AG09309 (cell line): ENCODE results near the gene SLX9.
"Not testable (repeated sequence)": the region's sequence is repeated elsewhere in the genome, so short reads cannot be mapped to it uniquely, and the experiment has no call there.

Experiments used
- DNase-seq: peaks from one replicate; pipeline ENCODE4 v3.0.0-alpha.2; 2010; ENCODE audit warnings: low read depth
- H3K4me3 ChIP-seq: 2 replicates; pipeline ENCODE4 v1.5.1; 2011; ENCODE audit warnings: mild to moderate bottlenecking, low read depth, low read length, moderate library complexity; ENCODE audit not compliant: control insufficient read depth
- TF ChIP-seq, protein P1 (sequence below): IDR thresholded peaks from 2 replicates; pipeline ENCODE4 v1.5.1; 2011; ENCODE audit warnings: mild to moderate bottlenecking, low read depth, low read length, inconsistent platforms; ENCODE audit not compliant: insufficient read depth, control insufficient read depth; ENCODE audit errors: missing control alignments

Gene SLX9

DNA sequence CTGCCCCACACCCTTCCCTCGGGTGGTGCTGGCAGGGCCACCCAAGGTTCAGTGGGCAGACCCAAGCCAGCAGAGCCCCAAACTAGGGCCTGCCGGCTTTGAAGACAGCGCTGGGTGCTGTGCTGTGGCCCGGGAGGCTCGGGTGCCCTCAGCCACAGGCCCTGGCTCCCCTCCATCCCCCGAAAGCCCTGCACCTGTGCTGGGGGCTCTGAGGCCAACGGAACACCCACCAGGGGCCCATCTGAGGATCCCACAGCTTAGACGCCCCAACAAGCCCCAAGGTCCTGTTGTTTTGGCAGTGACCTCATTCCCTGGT is 27.7 kb upstream of the SLX9 start:
- H3K4me3 ChIP-seq: no peak overlapping the region
- TF ChIP-seq, protein P1, sequence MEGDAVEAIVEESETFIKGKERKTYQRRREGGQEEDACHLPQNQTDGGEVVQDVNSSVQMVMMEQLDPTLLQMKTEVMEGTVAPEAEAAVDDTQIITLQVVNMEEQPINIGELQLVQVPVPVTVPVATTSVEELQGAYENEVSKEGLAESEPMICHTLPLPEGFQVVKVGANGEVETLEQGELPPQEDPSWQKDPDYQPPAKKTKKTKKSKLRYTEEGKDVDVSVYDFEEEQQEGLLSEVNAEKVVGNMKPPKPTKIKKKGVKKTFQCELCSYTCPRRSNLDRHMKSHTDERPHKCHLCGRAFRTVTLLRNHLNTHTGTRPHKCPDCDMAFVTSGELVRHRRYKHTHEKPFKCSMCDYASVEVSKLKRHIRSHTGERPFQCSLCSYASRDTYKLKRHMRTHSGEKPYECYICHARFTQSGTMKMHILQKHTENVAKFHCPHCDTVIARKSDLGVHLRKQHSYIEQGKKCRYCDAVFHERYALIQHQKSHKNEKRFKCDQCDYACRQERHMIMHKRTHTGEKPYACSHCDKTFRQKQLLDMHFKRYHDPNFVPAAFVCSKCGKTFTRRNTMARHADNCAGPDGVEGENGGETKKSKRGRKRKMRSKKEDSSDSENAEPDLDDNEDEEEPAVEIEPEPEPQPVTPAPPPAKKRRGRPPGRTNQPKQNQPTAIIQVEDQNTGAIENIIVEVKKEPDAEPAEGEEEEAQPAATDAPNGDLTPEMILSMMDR: no peak
- no peak for DNase-seq

DNA sequence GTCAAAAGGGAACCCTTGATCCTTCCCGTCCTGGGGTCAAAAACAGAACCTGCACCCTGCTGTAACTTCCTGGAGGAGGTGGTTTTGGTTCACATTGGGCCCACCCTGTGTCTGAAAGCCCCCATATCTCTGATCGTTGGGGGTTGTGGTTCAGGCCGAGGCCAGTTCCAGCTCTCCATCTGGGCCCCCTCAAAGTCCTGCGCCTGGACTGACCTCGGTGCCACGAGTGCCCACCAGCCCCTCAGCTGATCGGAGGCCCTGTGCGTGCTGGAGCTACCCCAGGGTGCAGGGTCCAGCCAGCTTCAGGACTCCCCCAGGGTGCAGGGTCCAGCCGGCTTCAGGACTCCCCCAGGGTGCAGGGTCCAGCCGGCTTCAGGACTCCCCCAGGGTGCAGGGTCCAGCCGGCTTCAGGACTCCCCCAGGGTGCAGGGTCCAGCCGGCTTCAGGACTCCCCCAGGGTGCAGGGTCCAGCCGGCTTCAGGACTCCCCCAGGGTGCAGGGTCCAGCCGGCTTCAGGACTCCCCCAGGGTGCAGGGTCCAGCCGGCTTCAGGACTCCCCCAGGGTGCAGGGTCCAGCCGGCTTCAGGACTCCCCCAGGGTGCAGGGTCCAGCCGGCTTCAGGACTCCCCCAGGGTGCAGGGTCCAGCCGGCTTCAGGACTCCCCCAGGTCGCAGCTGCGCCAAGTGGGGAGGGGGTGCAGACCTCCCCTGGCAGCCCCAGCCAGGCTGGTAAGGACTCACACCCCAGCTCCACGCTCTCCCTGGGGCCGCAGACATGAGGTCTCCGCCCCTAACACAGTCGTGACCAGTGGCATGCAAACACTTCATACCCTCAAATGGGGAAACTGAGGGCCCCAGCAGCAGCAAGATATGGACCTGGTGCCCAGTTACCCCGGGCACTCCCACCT is 27.1 kb upstream of the SLX9 start:
- not testable (repeated sequence) for H3K4me3 ChIP-seq, DNase-seq

DNA sequence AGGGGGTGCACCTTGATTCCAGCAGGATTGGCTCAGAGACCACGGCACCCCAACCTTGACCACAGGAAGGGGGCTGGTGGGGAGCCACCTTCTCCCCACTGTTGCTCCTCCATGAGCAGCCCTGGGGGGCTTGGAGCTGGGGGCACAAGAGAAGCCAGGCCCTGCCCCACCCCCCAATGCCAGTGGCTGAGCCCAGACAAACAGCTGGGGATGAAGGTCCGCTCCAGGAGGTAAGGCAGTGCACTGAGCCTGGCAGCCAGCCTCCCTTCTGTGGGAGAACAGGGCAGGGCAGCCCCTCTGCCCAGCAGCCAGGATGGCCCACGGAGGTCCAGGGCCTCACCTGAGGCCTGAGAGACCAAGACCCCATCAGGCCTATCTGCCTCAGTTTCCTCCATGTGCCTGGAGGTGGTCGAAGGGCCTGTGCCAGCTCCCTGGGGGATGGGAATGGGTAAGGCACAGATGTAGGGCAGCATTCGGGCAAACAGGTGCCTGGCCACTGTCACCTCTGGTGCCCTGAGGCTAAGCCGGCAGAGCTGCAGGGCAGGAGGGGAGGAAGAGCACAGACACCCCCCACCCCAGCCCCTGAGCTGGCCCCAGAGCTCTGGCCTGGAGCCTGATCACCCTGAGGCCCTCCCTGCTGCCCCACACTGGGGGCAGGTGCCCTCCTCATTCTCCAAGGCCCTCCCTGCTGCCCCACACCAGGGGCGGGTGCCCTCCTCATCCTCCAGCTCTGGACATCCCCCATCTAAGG is 26.2 kb upstream of the SLX9 start:
- H3K4me3 ChIP-seq: no peak overlapping the region
- TF ChIP-seq, protein P1: no peak
- DNase-seq: no peak

DNA sequence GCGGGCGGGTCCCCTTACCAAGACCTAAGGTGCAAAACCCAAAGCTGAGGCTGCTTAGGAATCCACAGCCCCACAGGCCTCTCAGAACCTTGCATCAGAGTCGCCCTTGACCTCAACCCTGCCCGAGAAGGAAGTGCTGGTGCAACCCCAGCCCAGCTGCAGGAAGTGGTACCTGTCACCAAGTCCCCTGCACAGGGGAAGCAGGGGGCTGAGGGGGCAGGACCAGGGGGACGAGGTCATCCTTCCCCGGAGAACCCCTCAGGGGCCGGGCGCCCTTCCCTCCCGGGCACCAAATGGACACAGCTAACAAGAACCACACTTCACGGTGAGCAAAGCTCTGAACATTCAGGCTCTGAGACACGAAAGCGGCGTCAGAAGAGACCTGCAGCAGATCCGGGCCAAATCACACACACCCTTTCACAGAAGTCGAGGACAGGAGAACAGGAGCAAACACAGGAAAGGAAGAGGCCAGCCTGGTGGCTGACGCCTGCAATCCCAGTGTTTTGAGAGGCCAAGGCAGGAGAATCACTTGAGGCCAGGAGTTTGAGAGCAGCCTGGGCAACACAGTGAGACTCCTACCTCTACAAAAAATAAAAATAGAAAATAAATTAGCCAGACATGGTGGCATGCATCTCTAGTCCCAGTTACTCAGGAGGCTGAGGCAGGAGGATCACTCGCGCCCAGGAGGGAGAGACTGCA is 25.5 kb upstream of the SLX9 start:
- TF ChIP-seq, protein P1: no peak
- H3K4me3 ChIP-seq: no peak overlapping the region
- no peak for DNase-seq

DNA sequence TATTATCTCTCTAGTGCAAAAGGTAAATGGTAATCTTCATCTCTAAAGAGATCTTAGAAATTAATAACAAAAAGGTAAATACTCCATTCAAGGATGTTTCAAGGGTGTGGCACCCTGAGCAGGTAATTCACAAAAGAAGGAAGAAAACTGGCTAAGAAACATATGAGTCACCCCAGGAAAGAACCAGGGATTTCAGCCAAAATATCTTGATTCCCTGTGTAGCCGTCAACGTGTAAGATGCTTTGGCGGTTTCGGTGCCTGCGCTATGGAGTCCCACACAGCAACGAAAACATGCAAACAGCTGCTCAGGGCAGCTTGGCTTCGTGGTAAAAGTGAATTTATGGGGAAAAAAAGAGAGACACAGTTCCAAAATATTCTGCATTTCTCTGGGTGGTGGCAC is 22.9 kb upstream of the SLX9 start:
- DNase-seq: no peak
- no peak overlapping the region for H3K4me3 ChIP-seq
- TF ChIP-seq, protein P1: no peak

DNA sequence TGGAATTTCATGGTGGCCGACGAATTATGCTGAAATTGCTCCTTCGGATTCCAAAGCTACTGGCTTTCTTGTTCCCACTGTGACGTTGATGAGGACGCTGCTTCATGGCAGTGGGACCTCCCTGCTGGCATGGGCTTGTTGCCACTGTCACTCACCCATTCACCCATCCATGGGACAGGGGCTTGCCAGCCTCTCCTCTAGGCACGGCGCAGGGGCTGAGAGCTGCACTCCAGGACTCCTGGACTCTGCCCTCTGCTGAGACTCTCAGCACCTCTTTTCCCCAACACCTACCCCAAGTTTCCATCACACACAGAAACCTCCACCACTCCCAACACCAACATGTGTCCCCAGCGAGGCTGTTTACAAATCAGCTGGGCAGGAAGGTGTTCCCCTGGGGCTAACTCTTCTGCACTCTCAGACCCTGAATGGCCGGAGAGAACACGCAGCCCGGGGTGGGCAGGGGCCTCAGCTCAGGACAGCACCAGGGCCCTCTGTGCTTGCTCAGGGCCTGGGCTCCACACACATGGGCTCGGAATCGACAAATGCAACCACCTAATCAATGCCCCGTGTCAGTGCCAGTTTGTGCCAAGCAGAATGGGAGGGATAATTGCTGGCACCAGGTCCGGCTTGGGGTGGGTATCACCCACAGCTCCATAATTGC is 22.3 kb upstream of the SLX9 start:
- DNase-seq: no peak
- H3K4me3 ChIP-seq: no peak overlapping the region
- TF ChIP-seq, protein P1: no peak
